HepG2 (cell line): ENCODE data around the gene PXDC1. TPM values are rescaled to one million over a fixed set of nuclear protein-coding genes. Genes with fewer than 3 reads are reported as not detected.

Source experiments
- CHD4 ChIP-seq: fragments of 200-600 bp; sonication (generic); IDR thresholded peaks from 2 replicates; pipeline ENCODE4 v1.7.0; 2017; ENCODE audit warnings: mild to moderate bottlenecking, low read length, borderline replicate concordance
- FOSL2 ChIP-seq: sonication (generic); formaldehyde crosslinking; IDR thresholded peaks from 2 replicates; pipeline ENCODE4 v1.4.0; 2020; ENCODE audit warnings: missing genetic modification reagents
- HMGA1 ChIP-seq: sonication (generic); formaldehyde crosslinking; conservative IDR thresholded peaks from 2 replicates; pipeline ENCODE4 v1.4.0; 2020; ENCODE audit warnings: missing genetic modification reagents
- KLF9 ChIP-seq: IDR thresholded peaks from 2 replicates; pipeline ENCODE4 v1.6.1; 2016; ENCODE audit warnings: low read depth
- MED8 ChIP-seq: sonication (generic); formaldehyde crosslinking; IDR thresholded peaks from 2 replicates; pipeline ENCODE4 v1.8.1; 2023; ENCODE audit warnings: mild to moderate bottlenecking, missing genetic modification reagents; ENCODE audit not compliant: insufficient replicate concordance
- NAIF1 ChIP-seq: sonication (generic); formaldehyde crosslinking; IDR thresholded peaks from 2 replicates; pipeline ENCODE4 v1.5.0; 2020; ENCODE audit warnings: mild to moderate bottlenecking, missing genetic modification reagents, borderline replicate concordance
- ONECUT2 ChIP-seq: sonication (generic); formaldehyde crosslinking; IDR thresholded peaks from 2 replicates; pipeline ENCODE4 v1.4.0; 2020; ENCODE audit warnings: missing genetic modification reagents
- TARDBP ChIP-seq: sonication (generic); formaldehyde crosslinking; IDR thresholded peaks from 2 replicates; pipeline ENCODE4 v1.8.0; 2022; ENCODE audit warnings: mild to moderate bottlenecking, missing genetic modification reagents
- TBP ChIP-seq: sonication (generic); formaldehyde crosslinking; IDR thresholded peaks from 2 replicates; pipeline ENCODE4 v1.5.0; 2020; ENCODE audit warnings: missing genetic modification reagents
- ZBTB2 ChIP-seq: sonication (generic); formaldehyde crosslinking; IDR thresholded peaks from 2 replicates; pipeline ENCODE4 v1.8.0; 2022; ENCODE audit warnings: low read depth, missing genetic modification reagents
- ZNF329 ChIP-seq: sonication (generic); formaldehyde crosslinking; IDR thresholded peaks from 2 replicates; pipeline ENCODE4 v1.9.0; 2021; ENCODE audit warnings: low read depth, mild to moderate bottlenecking, missing genetic modification reagents
- ZNF687 ChIP-seq: sonication (generic); formaldehyde crosslinking; IDR thresholded peaks from 2 replicates; pipeline ENCODE4 v1.5.1; 2020; ENCODE audit warnings: mild to moderate bottlenecking, missing genetic modification reagents, moderate library complexity
- ZNF720 ChIP-seq: sonication (generic); formaldehyde crosslinking; IDR thresholded peaks from 2 replicates; pipeline ENCODE4 v1.4.0; 2020; ENCODE audit warnings: missing genetic modification reagents
- polyA plus RNA-seq, 8 experiments: library from polyadenylated mRNA; depleted of rRNA in 3 of 8; stranded (reverse) in 7 of 8; unstranded in 1 of 8; fragments of >200 nt; fragmentation: Illumina TruSeq in 4 of 8; extraction: Trizol in 4 of 8; gene quantifications; 2 replicates each; pipeline versions ENCODE4 v1.2.1 to v1.2.3, GENCODE V29; 2011 to 2016; ENCODE audit warnings: low read depth in 4 of 8, missing spikeins in 1 of 8, mixed read lengths in 1 of 8; ENCODE audit not compliant: insufficient read depth in 1 of 8
- total RNA-seq, 5 experiments: library from RNA; depleted of rRNA; stranded (reverse); fragments of >200 nt; fragmentation: Illumina TruSeq; extraction: Trizol; gene quantifications; 2 replicates each; pipeline ENCODE4 v1.2.3, GENCODE V29; 2016; ENCODE audit warnings: low read depth in 1 of 5
- TF ChIP-seq, protein P1 (sequence below): sonication (generic); formaldehyde crosslinking; conservative IDR thresholded peaks from 2 replicates; pipeline ENCODE4 v1.5.0; 2020; ENCODE audit warnings: missing genetic modification reagents
- TF ChIP-seq, protein P2 (sequence below): sonication (generic); formaldehyde crosslinking; IDR thresholded peaks from 2 replicates; pipeline ENCODE4 v1.5.1; 2020; ENCODE audit warnings: mild to moderate bottlenecking, missing genetic modification reagents, borderline replicate concordance
- TF ChIP-seq, protein P3 (sequence below): sonication (generic); formaldehyde crosslinking; IDR thresholded peaks from 2 replicates; pipeline ENCODE4 v1.8.0; 2023; ENCODE audit warnings: mild to moderate bottlenecking, missing genetic modification reagents

Gene PXDC1
- total and polyA plus RNA-seq, 2 of the 13 experiments (the other 11 are each of a cell fraction or from before 2014, with no cell fraction given) = 32.4 to 34.7 TPM

- TF ChIP-seq, protein P1, sequence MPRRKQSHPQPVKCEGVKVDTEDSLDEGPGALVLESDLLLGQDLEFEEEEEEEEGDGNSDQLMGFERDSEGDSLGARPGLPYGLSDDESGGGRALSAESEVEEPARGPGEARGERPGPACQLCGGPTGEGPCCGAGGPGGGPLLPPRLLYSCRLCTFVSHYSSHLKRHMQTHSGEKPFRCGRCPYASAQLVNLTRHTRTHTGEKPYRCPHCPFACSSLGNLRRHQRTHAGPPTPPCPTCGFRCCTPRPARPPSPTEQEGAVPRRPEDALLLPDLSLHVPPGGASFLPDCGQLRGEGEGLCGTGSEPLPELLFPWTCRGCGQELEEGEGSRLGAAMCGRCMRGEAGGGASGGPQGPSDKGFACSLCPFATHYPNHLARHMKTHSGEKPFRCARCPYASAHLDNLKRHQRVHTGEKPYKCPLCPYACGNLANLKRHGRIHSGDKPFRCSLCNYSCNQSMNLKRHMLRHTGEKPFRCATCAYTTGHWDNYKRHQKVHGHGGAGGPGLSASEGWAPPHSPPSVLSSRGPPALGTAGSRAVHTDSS (CRISPR knock-in tag) = no peak
- peak; percentile 95 for TF ChIP-seq CHD4
- TF ChIP-seq ZNF720 (CRISPR knock-in tag) = 0 out of 2 replicates have a peak, but pooled peaks have one; percentile 82
- TF ChIP-seq ZBTB2 (CRISPR knock-in tag) = no peak; the same call in 1 of the 2 replicates
- peak; percentile 67 for TF ChIP-seq ZNF687
- TF ChIP-seq KLF9 (CRISPR knock-in tag) = no peak
- TF ChIP-seq TBP (CRISPR knock-in tag) = no peak
- no peak for TF ChIP-seq ONECUT2 (CRISPR knock-in tag)
- TF ChIP-seq TARDBP (CRISPR knock-in tag) = no peak
- TF ChIP-seq, protein P2, sequence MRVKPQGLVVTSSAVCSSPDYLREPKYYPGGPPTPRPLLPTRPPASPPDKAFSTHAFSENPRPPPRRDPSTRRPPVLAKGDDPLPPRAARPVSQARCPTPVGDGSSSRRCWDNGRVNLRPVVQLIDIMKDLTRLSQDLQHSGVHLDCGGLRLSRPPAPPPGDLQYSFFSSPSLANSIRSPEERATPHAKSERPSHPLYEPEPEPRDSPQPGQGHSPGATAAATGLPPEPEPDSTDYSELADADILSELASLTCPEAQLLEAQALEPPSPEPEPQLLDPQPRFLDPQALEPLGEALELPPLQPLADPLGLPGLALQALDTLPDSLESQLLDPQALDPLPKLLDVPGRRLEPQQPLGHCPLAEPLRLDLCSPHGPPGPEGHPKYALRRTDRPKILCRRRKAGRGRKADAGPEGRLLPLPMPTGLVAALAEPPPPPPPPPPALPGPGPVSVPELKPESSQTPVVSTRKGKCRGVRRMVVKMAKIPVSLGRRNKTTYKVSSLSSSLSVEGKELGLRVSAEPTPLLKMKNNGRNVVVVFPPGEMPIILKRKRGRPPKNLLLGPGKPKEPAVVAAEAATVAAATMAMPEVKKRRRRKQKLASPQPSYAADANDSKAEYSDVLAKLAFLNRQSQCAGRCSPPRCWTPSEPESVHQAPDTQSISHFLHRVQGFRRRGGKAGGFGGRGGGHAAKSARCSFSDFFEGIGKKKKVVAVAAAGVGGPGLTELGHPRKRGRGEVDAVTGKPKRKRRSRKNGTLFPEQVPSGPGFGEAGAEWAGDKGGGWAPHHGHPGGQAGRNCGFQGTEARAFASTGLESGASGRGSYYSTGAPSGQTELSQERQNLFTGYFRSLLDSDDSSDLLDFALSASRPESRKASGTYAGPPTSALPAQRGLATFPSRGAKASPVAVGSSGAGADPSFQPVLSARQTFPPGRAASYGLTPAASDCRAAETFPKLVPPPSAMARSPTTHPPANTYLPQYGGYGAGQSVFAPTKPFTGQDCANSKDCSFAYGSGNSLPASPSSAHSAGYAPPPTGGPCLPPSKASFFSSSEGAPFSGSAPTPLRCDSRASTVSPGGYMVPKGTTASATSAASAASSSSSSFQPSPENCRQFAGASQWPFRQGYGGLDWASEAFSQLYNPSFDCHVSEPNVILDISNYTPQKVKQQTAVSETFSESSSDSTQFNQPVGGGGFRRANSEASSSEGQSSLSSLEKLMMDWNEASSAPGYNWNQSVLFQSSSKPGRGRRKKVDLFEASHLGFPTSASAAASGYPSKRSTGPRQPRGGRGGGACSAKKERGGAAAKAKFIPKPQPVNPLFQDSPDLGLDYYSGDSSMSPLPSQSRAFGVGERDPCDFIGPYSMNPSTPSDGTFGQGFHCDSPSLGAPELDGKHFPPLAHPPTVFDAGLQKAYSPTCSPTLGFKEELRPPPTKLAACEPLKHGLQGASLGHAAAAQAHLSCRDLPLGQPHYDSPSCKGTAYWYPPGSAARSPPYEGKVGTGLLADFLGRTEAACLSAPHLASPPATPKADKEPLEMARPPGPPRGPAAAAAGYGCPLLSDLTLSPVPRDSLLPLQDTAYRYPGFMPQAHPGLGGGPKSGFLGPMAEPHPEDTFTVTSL (CRISPR knock-in tag) = no peak
- TF ChIP-seq MED8 (CRISPR knock-in tag) = no peak
- TF ChIP-seq, protein P3, sequence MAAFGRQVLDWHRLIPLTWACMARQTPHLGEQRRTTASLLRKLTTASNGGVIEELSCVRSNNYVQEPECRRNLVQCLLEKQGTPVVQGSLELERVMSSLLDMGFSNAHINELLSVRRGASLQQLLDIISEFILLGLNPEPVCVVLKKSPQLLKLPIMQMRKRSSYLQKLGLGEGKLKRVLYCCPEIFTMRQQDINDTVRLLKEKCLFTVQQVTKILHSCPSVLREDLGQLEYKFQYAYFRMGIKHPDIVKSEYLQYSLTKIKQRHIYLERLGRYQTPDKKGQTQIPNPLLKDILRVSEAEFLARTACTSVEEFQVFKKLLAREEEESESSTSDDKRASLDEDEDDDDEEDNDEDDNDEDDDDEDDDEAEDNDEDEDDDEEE = no peak
- no peak; the same call in 1 of the 2 replicates for TF ChIP-seq FOSL2 (CRISPR knock-in tag)
- TF ChIP-seq NAIF1 = no peak
- no peak for TF ChIP-seq ZNF329 (CRISPR knock-in tag)
- TF ChIP-seq HMGA1 = no peak
Measured at GRCh38 chr6:3776881-3777507, 25.5 kb upstream of the PXDC1 start (continued).
